Measurements from ENCODE around the gene ACP3. TPM values are rescaled to one million over a fixed set of nuclear protein-coding genes. Genes with fewer than 3 reads are reported as not detected.
"Not testable (repeated sequence)": the region's sequence is repeated elsewhere in the genome, so short reads cannot be mapped to it uniquely, and the experiment has no call there.

The ACP3 gene
- total RNA-seq, 1 experiment from 2014 or later: 0.71 TPM

GRCh38 chr3:132378846-132379245 lies 61.6 kb downstream of the ACP3 start:
- H3K4me1 ChIP-seq (ENCODE audit: low read length): peaks cover 23% of the 10 kb centered on the region
- H2AFZ ChIP-seq (ENCODE audit: low read length): no peak overlapping the region
- no peaks in the 10 kb centered on the region for H3K9me3 ChIP-seq (ENCODE audit: low read length)
- H3K4me2 ChIP-seq (ENCODE audit: low read depth, low read length, poor library complexity, severe bottlenecking): no peak overlapping the region
- no peak overlapping the region for H3K27ac ChIP-seq (ENCODE audit: low read length)
- no peaks in the 10 kb centered on the region for H3K27me3 ChIP-seq (ENCODE audit: low read length)
- H3K36me3 ChIP-seq (ENCODE audit: insufficient read depth, low read length): no peaks in the 10 kb centered on the region
- H3K79me2 ChIP-seq (ENCODE audit: low read length): no peaks in the 10 kb centered on the region
- H3K4me3 ChIP-seq (ENCODE audit: low read length): no peak overlapping the region
- H3K9me2 ChIP-seq (replicated peaks; ENCODE audit: insufficient read depth, low read length): no peaks in the 10 kb centered on the region
- H4K20me1 ChIP-seq (ENCODE audit: insufficient read depth, low read depth, low read length): no peaks in the 10 kb centered on the region
- DNase-seq: no peak
- H3K9ac ChIP-seq (ENCODE audit: low read length): no peak overlapping the region

GRCh38 chr3:132380920-132381319 lies 63.7 kb downstream of the ACP3 start:
- H3K4me3 ChIP-seq (ENCODE audit: low read length): no peak overlapping the region
- no peaks in the 10 kb centered on the region for H3K36me3 ChIP-seq (ENCODE audit: insufficient read depth, low read length)
- H4K20me1 ChIP-seq (ENCODE audit: insufficient read depth, low read depth, low read length): no peaks in the 10 kb centered on the region
- no peak overlapping the region for H3K27ac ChIP-seq (ENCODE audit: low read length)
- peak overlapping the region; percentile 3 for H3K4me2 ChIP-seq (ENCODE audit: low read depth, low read length, poor library complexity, severe bottlenecking)
- DNase-seq: no peak
- no peaks in the 10 kb centered on the region for H3K27me3 ChIP-seq (ENCODE audit: low read length)
- no peak overlapping the region for H2AFZ ChIP-seq (ENCODE audit: low read length)
- no peaks in the 10 kb centered on the region for H3K79me2 ChIP-seq (ENCODE audit: low read length)
- H3K9ac ChIP-seq (ENCODE audit: low read length): no peak overlapping the region
- H3K9me2 ChIP-seq (replicated peaks; ENCODE audit: insufficient read depth, low read length): no peaks in the 10 kb centered on the region
- peaks cover 23% of the 10 kb centered on the region for H3K4me1 ChIP-seq (ENCODE audit: low read length)
- no peaks in the 10 kb centered on the region for H3K9me3 ChIP-seq (ENCODE audit: low read length)

GRCh38 chr3:132381348-132381944 lies 64.2 kb downstream of the ACP3 start:
- Histone ChIP-seq H3K27me3 (ENCODE audit: low read length) (no peaks in the 10 kb centered on the region), H3K27ac (ENCODE audit: low read length) (no peak overlapping the region), H2AFZ (ENCODE audit: low read length) (no peak overlapping the region), H3K36me3 (ENCODE audit: insufficient read depth, low read length) (no peaks in the 10 kb centered on the region), H3K4me3 (ENCODE audit: low read length) (no peak overlapping the region), H3K9ac (ENCODE audit: low read length) (no peak overlapping the region), H3K4me2 (ENCODE audit: low read depth, low read length, poor library complexity, severe bottlenecking) (peak overlapping the region; percentile 3), H3K9me3 (ENCODE audit: low read length) (no peaks in the 10 kb centered on the region), H3K79me2 (ENCODE audit: low read length) (no peaks in the 10 kb centered on the region), H3K4me1 (ENCODE audit: low read length) (peaks cover 23% of the 10 kb centered on the region), H4K20me1 (ENCODE audit: insufficient read depth, low read depth, low read length) (no peaks in the 10 kb centered on the region), H3K9me2 (replicated peaks; ENCODE audit: insufficient read depth, low read length) (no peaks in the 10 kb centered on the region)
- no peak for DNase-seq

- no peaks in the 10 kb centered on the region for H3K9me2 ChIP-seq (replicated peaks; ENCODE audit: insufficient read depth, low read length)
- H3K27ac ChIP-seq (ENCODE audit: low read length): no peak overlapping the region
- H3K9ac ChIP-seq (ENCODE audit: low read length): no peak overlapping the region
- no peaks in the 10 kb centered on the region for H3K36me3 ChIP-seq (ENCODE audit: insufficient read depth, low read length)
- H3K4me1 ChIP-seq (ENCODE audit: low read length): peaks cover 23% of the 10 kb centered on the region
- H3K4me2 ChIP-seq (ENCODE audit: low read depth, low read length, poor library complexity, severe bottlenecking): no peak overlapping the region
- no peaks in the 10 kb centered on the region for H3K9me3 ChIP-seq (ENCODE audit: low read length)
- no peaks in the 10 kb centered on the region for H4K20me1 ChIP-seq (ENCODE audit: insufficient read depth, low read depth, low read length)
- H3K27me3 ChIP-seq (ENCODE audit: low read length): no peaks in the 10 kb centered on the region
- DNase-seq: no peak
- no peak overlapping the region for H2AFZ ChIP-seq (ENCODE audit: low read length)
- no peak overlapping the region for H3K4me3 ChIP-seq (ENCODE audit: low read length)
- no peaks in the 10 kb centered on the region for H3K79me2 ChIP-seq (ENCODE audit: low read length)
Observed at GRCh38 chr3:132382267-132382666, 65.1 kb downstream of the ACP3 start.

GRCh38 chr3:132382688-132383194 lies 65.5 kb downstream of the ACP3 start:
- no peak overlapping the region for H3K4me3 ChIP-seq (ENCODE audit: low read length)
- H3K79me2 ChIP-seq (ENCODE audit: low read length): no peaks in the 10 kb centered on the region
- H4K20me1 ChIP-seq (ENCODE audit: insufficient read depth, low read depth, low read length): no peaks in the 10 kb centered on the region
- no peaks in the 10 kb centered on the region for H3K9me2 ChIP-seq (replicated peaks; ENCODE audit: insufficient read depth, low read length)
- H3K36me3 ChIP-seq (ENCODE audit: insufficient read depth, low read length): no peaks in the 10 kb centered on the region
- no peak for DNase-seq
- no peak overlapping the region for H3K9ac ChIP-seq (ENCODE audit: low read length)
- no peaks in the 10 kb centered on the region for H3K9me3 ChIP-seq (ENCODE audit: low read length)
- H2AFZ ChIP-seq (ENCODE audit: low read length): no peak overlapping the region
- no peak overlapping the region for H3K27ac ChIP-seq (ENCODE audit: low read length)
- H3K27me3 ChIP-seq (ENCODE audit: low read length): no peaks in the 10 kb centered on the region
- no peak overlapping the region for H3K4me2 ChIP-seq (ENCODE audit: low read depth, low read length, poor library complexity, severe bottlenecking)
- peaks cover 23% of the 10 kb centered on the region for H3K4me1 ChIP-seq (ENCODE audit: low read length)

GRCh38 chr3:132386259-132386658 lies 69.1 kb downstream of the ACP3 start:
- H3K27ac ChIP-seq (ENCODE audit: low read length): no peak overlapping the region
- no peaks in the 10 kb centered on the region for H3K9me3 ChIP-seq (ENCODE audit: low read length)
- no peak for DNase-seq
- H4K20me1 ChIP-seq (ENCODE audit: insufficient read depth, low read depth, low read length): no peaks in the 10 kb centered on the region
- no peaks in the 10 kb centered on the region for H3K79me2 ChIP-seq (ENCODE audit: low read length)
- H3K9ac ChIP-seq (ENCODE audit: low read length): no peak overlapping the region
- no peak overlapping the region for H3K4me2 ChIP-seq (ENCODE audit: low read depth, low read length, poor library complexity, severe bottlenecking)
- no peaks in the 10 kb centered on the region for H3K36me3 ChIP-seq (ENCODE audit: insufficient read depth, low read length)
- no peak overlapping the region for H2AFZ ChIP-seq (ENCODE audit: low read length)
- H3K27me3 ChIP-seq (ENCODE audit: low read length): no peaks in the 10 kb centered on the region
- no peaks in the 10 kb centered on the region for H3K9me2 ChIP-seq (replicated peaks; ENCODE audit: insufficient read depth, low read length)
- H3K4me1 ChIP-seq (ENCODE audit: low read length): peaks cover 16% of the 10 kb centered on the region
- no peak overlapping the region for H3K4me3 ChIP-seq (ENCODE audit: low read length)

DNA sequence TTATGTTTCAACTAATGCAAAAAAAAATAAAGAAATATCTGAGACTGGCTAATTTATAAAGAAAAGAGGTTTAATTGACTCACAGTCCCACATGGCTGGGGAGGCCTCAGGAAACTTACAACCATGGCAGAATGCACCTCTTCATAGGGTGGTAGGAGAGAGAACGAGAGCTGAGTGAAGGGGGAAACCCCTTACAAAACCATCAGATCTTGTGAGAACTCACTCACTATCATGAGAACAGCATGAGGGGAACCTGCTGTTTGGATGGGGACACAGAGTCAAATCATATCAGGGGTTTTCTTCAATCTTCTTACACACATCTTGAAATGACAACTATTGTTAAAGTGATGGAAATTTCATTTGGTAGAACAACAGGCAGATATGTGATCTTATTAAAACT lies 75.5 kb downstream of the ACP3 start:
- H3K27me3 ChIP-seq (ENCODE audit: low read length); H4K20me1 ChIP-seq (ENCODE audit: insufficient read depth, low read depth, low read length); H3K9me3 ChIP-seq (ENCODE audit: low read length); H3K36me3 ChIP-seq (ENCODE audit: insufficient read depth, low read length); H3K79me2 ChIP-seq (ENCODE audit: low read length); H3K4me3 ChIP-seq (ENCODE audit: low read length); H3K9ac ChIP-seq (ENCODE audit: low read length); H3K4me1 ChIP-seq (ENCODE audit: low read length); DNase-seq; H3K9me2 ChIP-seq (replicated peaks; ENCODE audit: insufficient read depth, low read length); H3K4me2 ChIP-seq (ENCODE audit: low read depth, low read length, poor library complexity, severe bottlenecking); H3K27ac ChIP-seq (ENCODE audit: low read length); H2AFZ ChIP-seq (ENCODE audit: low read length): not testable (repeated sequence)

DNA sequence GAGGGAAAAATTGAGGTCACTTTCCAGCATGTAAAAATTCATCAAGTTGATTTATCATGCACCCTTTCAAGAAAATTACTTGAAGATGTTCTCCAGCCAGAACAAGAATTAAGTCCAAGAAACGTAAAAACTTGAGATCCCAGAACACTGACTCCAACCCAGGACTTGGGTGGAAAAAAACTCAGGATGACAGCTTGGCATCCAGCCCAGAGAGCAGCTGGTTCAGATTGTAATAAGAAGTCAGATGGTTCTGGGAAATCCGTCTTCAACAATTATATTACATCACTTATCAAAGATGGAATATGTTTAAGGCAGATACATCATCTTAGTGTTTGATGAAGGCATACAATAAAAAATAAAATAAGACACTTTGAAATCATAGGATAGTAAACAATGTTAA lies 77.1 kb downstream of the ACP3 start:
- no peak overlapping the region for H3K4me2 ChIP-seq (ENCODE audit: low read depth, low read length, poor library complexity, severe bottlenecking)
- H3K79me2 ChIP-seq (ENCODE audit: low read length): no peaks in the 10 kb centered on the region
- H4K20me1 ChIP-seq (ENCODE audit: insufficient read depth, low read depth, low read length): no peaks in the 10 kb centered on the region
- H3K36me3 ChIP-seq (ENCODE audit: insufficient read depth, low read length): no peaks in the 10 kb centered on the region
- no peak overlapping the region for H3K4me3 ChIP-seq (ENCODE audit: low read length)
- DNase-seq: no peak
- no peaks in the 10 kb centered on the region for H3K9me3 ChIP-seq (ENCODE audit: low read length)
- no peak overlapping the region for H3K27ac ChIP-seq (ENCODE audit: low read length)
- H2AFZ ChIP-seq (ENCODE audit: low read length): no peak overlapping the region
- H3K27me3 ChIP-seq (ENCODE audit: low read length): no peaks in the 10 kb centered on the region
- no peaks in the 10 kb centered on the region for H3K9me2 ChIP-seq (replicated peaks; ENCODE audit: insufficient read depth, low read length)
- H3K4me1 ChIP-seq (ENCODE audit: low read length): no peaks in the 10 kb centered on the region
- no peak overlapping the region for H3K9ac ChIP-seq (ENCODE audit: low read length)

Measured in Karpas-422 (cell line).